AG04450 (cell line): ENCODE results near the gene KCNK15. TPM values are rescaled to one million over a fixed set of nuclear protein-coding genes. Genes with fewer than 3 reads are reported as not detected.

Experiments
- CTCF ChIA-PET: fragments of 300-600, 350-600 bp; formaldehyde crosslinking; extraction: SDS; loops from one replicate; lab custom pipeline; 2022; ENCODE audit warnings: antibody characterized with exemption, inconsistent platforms; lab: Charles Lee
- POLR2A ChIA-PET: fragments of 350-600 bp; formaldehyde crosslinking; extraction: SDS; loops from one replicate; lab custom pipeline; 2021; ENCODE audit warnings: antibody characterized with exemption, inconsistent platforms; lab: Yijun Ruan, JAX
- DNase-seq: peaks from one replicate; pipeline ENCODE4 v3.0.0-alpha.2; 2011; ENCODE audit warnings: low read depth, low spot score
- H3K27ac ChIP-seq: one replicate; pipeline ENCODE4 v1.5.1; 2012; ENCODE audit warnings: low read depth, low read length, control low read depth
- H3K27me3 ChIP-seq: one replicate; pipeline ENCODE4 v1.6.0; 2012; ENCODE audit warnings: low read length; ENCODE audit not compliant: control insufficient read depth, insufficient read depth
- H3K4me3 ChIP-seq: 2 replicates; pipeline ENCODE4 v1.5.1; 2011; ENCODE audit warnings: mild to moderate bottlenecking, low read depth, low read length, control low read depth
- H3K9me3 ChIP-seq: 2 replicates; pipeline ENCODE4 v1.5.1; 2012; ENCODE audit warnings: low read length; ENCODE audit not compliant: control insufficient read depth, insufficient read depth
- CTCF ChIP-seq: IDR thresholded peaks from 2 replicates; pipeline ENCODE4 v1.5.1; 2011; ENCODE audit warnings: low read depth, low read length, control low read depth, inconsistent platforms
- polyA plus RNA-seq: library from polyadenylated mRNA; depleted of rRNA; stranded (reverse); fragments of >200 nt; gene quantifications from 2 replicates; pipeline ENCODE4 v1.2.3, GENCODE V29; 2011

Gene KCNK15
- polyA plus RNA-seq, 1 experiment: not detected

GRCh38 chr20:44714701-44715498 is 30.8 kb upstream of the KCNK15 start, which contains the start of gene CCN5:
TSS of gene CCN5 (plus strand) at chr20:44715369. CDS start at chr20:44715391, 22 bp downstream.
- ChIA-PET CTCF (no interaction called here), POLR2A (interaction anchor here (0.6 to 1.6 kb wide), 3 partner anchors 12 to 815 kb away, joined by 3 to 6 read pairs (median 3); no protein-coding TSS in a partner anchor)
- no peaks in the 10 kb centered on the region for H3K9me3 ChIP-seq
- H3K27me3 ChIP-seq: peaks cover 7% of the 10 kb centered on the region
- no peak within 1 kb of the TSS for H3K4me3 ChIP-seq
- no peak for DNase-seq
- no peak within 1 kb of the TSS for H3K27ac ChIP-seq
- TF ChIP-seq CTCF: no peak

- TF ChIP-seq CTCF: no peak
- Histone ChIP-seq H3K27ac (no peak overlapping the region), H3K4me3 (no peak overlapping the region), H3K9me3 (no peaks in the 10 kb centered on the region), H3K27me3 (peaks cover 7% of the 10 kb centered on the region)
- ChIA-PET POLR2A (interaction anchor here (0.7 to 1.6 kb wide), 2 partner anchors 13 to 701 kb away, joined by 3 to 6 read pairs; no protein-coding TSS in a partner anchor), CTCF (no interaction called here)
- DNase-seq: no peak
Observed at GRCh38 chr20:44715499-44716308, 30.0 kb upstream of the KCNK15 start.

GRCh38 chr20:44716309-44717106 is 29.2 kb upstream of the KCNK15 start:
- Histone ChIP-seq H3K27ac (no peak overlapping the region), H3K4me3 (no peak overlapping the region), H3K9me3 (no peaks in the 10 kb centered on the region), H3K27me3 (peaks cover 4% of the 10 kb centered on the region)
- ChIA-PET POLR2A (no interaction called here), CTCF (interaction anchor here (0.6 to 2.5 kb wide), 3 partner anchors 16 to 349 kb away, joined by 3 to 10 read pairs (median 5); no protein-coding TSS in a partner anchor)
- DNase-seq: no peak
- TF ChIP-seq CTCF: no peak

GRCh38 chr20:44717986-44718385 is 27.7 kb upstream of the KCNK15 start:
- TF ChIP-seq CTCF: peak; percentile 36
- H3K27me3 ChIP-seq: peaks cover 2% of the 10 kb centered on the region
- ChIA-PET POLR2A (interaction anchor here (1.1 kb wide), 1 partner anchor 12 kb away, joined by 3 read pairs; no protein-coding TSS in a partner anchor), CTCF (interaction anchor here (0.9 to 2.5 kb wide), 3 partner anchors 12 to 25 kb away, joined by 3 to 10 read pairs (median 3); no protein-coding TSS in a partner anchor)
- H3K9me3 ChIP-seq: no peaks in the 10 kb centered on the region
- H3K27ac ChIP-seq: no peak overlapping the region
- no peak overlapping the region for H3K4me3 ChIP-seq
- DNase-seq: no peak
